Stimulated activated CD4-positive, alpha-beta T cell treated with anti-CD3 and anti-CD28 coated beads, Interleukin-2, amount 100 ng/mL, for 48 hours (primary cell): ENCODE data around the gene LYPD6B.

Source experiments
- DNase-seq, 2 donors: peaks; one replicate each; pipeline ENCODE4 v3.0.0-alpha.2; 2020

Gene LYPD6B

DNA sequence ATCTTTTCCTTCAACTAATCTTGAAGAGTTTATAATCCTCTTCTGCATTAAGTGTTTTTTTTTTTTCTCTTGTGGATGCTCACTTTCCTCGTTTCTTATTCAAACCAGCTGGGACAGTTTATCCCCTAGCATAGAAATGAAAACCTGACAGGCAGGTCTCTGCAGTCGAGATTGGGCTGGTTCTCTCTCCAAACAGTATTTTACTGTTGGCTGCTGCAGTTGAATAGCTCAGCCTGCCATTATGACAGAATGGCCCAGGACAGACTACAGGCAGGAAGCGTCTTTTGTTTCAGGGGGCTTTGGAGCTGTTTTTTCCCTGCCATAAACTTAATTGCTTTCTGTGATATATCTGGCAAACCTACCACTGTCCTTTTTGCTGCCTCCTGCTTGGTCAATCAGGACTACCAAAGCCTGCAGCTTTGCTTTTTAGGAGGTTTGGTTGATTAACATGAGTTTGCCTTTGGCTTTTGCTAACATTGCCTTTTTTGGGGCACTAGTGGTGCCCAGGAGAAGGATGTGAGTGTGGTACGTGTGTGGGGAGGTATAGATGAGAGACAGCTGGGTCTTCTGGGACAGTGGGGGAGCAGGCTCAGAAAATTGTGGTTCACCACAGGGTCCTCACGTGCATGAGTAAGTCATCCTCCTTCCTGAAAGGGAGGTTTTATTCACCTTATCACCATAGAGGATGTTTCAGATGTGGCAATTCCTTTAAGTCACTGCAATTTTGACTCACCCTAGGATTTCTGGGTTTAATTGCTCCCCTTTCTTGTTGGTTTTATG lies 128.7 kb downstream of the LYPD6B start:
- DNase-seq, result peak; percentile 16

GRCh38 chr2:149167941-149168340 lies 129.4 kb downstream of the LYPD6B start:
- no peak for DNase-seq

DNA sequence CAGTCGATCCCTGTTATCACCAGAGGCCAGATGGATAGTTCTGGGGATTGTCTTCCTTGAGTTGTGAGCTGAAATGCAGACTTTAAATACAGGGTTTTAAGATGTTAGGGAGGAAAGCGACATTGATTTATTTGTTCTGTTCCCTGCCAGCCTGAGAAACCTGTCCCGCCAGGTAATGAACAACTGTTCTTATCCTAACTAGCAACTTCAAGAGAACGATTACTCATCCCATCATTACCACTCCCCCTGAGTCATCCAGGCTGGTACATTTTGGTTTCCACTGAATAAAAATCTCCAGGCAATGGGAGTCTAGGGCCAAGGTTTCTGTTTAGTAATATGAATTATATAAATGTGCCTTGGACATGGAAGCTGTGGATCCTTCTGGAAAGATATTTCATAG lies 131.2 kb downstream of the LYPD6B start:
- no peak for DNase-seq

DNA sequence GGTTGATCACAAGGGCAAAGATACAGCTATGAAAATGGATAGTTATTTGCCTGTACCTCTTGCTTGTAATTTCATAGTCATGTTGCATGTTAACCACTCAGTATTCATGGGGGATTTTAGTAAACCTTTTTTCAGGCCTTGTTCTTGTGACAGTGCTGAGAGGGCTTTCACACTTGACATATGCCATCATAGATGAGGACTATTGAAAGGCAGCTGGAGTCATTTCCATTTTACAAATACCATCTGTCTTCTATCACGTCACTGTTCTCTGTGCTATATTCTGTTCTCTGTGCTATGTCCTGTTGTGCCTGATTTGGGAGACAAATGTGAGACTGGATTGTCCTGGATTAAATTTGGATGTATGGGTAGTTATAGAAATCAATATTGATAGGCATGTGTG lies 131.7 kb downstream of the LYPD6B start:
- DNase-seq, result no peak

- no peak for DNase-seq
These were observed 132.4 kb downstream of the LYPD6B start for GRCh38 chr2:149170911-149171310.

DNA sequence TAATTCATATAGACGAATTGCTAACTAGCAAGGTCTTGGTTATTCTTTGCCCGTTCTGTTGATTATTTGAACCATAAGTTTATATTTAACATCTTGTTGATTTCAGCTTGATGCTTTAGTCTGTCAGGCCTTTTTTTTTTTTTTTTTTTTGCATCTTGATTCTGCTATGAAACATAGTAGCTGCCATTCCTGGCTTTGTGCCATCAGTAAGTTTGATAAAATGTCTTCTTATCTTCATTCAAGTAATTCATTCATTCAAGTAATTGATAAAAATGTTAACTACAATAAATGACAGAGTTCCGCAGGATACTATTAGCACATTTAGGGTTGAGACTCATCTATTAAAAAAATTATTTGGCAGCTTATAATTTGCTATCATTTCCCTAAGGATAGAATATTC lies 134.7 kb downstream of the LYPD6B start:
- DNase-seq, result no peak

GRCh38 chr2:149175956-149176355 lies 137.5 kb downstream of the LYPD6B start:
- no peak for DNase-seq

GRCh38 chr2:149178612-149179011 lies 140.1 kb downstream of the LYPD6B start:
- no peak for DNase-seq

- DNase-seq, result no peak
These were observed 141.9 kb downstream of the LYPD6B start for GRCh38 chr2:149180226-149180875.

DNA sequence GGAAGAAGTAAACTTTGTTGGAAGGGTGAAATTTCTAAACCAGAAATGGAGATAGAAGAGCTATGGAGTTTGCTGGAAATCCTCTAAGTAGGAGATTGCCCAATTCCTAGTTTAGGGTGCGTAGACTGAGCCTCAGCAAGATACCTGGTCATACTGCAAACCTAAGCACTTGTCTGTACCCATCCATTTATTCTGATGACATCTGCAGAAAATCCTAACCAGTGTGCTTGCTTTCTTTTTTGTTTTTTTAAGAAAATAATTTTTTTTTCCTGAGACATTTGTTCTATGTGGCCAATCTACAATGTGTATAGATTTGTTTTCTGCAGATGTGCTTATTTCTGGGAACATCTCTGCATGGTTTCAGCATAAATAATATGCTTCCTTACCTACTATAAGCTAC lies 144.7 kb downstream of the LYPD6B start:
- no peak for DNase-seq

DNA sequence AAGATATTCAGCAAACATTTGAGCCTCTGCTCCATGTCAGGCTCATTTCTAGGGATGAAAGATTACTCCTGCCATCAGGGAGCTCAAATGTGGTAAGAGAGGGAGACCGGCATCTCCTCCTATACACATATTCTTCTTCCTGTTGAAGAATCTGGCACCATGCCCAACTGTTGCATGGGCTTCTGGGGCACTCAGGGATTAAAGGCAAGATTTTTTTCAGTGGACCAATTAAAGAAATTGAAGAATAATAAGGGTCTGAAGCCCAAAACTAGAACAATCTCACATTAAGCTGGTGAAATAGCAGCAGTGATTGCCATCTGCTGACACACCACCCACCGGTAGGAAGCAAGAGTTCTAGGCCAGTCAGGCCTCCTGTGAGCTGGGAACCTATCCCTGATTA lies 146.5 kb downstream of the LYPD6B start:
- no peak for DNase-seq

- no peak for DNase-seq
These were observed 147.5 kb downstream of the LYPD6B start for GRCh38 chr2:149185942-149186490.

GRCh38 chr2:149187057-149187456 lies 148.6 kb downstream of the LYPD6B start:
- no peak for DNase-seq

- no peak for DNase-seq
These were observed 149.8 kb downstream of the LYPD6B start for GRCh38 chr2:149188291-149188690.

GRCh38 chr2:149189769-149190168 lies 151.3 kb downstream of the LYPD6B start:
- no peak for DNase-seq

DNA sequence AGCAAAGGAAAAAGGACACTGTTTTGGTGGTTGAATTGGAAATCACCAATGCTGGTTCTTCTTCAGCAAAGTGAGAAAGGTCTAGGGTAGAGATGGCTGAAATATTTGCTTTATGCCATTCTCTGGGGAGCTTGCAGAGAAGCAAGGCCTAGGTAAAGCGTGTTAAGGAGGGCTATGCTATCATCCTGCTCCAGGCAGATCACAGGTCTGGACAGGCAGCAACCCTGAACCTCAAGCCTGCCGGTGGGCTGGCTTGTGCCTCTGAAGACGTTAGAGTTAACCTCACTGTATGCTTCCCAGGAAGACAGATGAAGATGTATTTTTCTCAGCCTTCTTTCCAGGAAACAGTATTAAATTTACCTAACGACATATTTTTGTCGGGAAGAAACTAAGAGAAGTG lies 153.4 kb downstream of the LYPD6B start:
- no peak for DNase-seq

DNA sequence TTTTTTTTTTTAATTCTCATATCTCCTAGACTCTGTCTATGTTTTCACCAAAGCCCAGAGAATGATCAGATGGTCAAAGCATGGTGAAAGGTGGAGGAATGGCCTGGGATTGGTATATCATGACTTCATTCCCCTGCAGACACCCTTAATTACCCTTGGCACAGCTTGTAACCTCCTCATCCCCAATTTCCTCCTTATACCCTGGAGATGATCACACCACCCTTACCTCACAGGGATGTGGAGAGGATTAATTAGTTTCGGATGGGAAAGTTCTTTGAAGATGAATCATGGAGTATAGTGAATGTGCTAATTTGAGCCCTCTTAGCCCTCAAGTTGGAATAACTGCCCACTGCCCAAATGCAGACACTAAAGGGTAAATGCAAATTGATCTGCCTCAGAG lies 153.9 kb downstream of the LYPD6B start:
- DNase-seq, result no peak

GRCh38 chr2:149200109-149200520 lies 161.6 kb downstream of the LYPD6B start:
- DNase-seq, result no peak

- no peak for DNase-seq
These were observed 166.2 kb downstream of the LYPD6B start for GRCh38 chr2:149204686-149205085.

GRCh38 chr2:149205143-149205542 lies 166.6 kb downstream of the LYPD6B start:
- DNase-seq, result no peak

DNA sequence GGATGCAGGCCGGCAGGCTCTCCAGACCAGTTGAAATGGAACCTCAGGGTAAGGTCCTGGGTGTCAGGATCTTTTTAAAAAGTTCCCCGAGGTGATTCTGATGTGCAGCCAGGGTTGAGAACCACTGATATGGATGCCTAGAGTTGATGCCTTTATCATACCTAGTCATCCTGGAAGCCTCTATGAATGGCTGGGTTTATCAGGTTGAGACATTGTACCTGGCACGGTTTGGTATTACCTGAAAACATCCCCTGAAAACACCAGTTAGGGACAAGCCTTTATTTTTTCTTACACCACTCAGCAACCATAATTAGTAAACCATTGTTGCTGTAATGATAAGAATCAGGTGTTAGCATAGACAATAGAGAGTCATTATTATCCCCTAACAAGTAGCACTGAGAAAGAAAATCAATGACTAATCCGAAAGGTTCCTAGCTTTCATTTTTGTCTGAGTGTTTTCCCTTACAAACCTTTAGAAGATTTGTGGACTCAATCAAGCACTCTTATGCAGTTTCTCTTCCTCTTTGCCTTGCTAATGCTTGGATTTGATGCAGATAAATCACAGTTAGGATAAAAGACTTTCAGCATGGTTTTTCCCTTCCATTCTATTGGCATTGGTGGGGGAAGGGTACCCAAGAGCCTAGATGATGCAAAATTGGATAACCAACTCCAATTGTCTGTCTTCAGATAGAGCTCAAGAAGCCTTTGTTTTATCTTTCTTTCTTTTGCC lies 175.4 kb downstream of the LYPD6B start:
- DNase-seq, result no peak

DNA sequence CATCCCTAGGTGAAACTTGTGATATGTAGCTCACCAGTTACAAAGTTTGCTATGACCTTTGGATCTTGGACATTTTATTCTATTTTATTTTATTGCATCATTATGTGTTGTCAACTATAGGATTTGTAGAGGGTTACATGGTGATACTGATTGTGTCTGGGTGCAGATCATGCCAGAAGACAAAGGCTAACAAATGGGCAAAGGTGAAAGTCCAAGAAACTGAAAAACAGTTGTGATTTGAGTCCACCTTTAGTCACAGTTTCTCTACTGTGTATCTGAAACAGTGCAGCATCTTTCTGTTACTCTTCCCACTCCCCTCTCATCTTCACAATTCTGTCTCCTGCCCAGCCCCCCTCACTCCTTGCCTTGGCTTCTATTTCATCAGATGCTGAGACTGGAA lies 180.0 kb downstream of the LYPD6B start:
- DNase-seq, result no peak

GRCh38 chr2:149219856-149220255 lies 181.4 kb downstream of the LYPD6B start:
- no peak for DNase-seq

GRCh38 chr2:149221002-149221401 lies 182.5 kb downstream of the LYPD6B start:
- DNase-seq, result no peak
